ENCODE measurements around the gene L3MBTL3. TPM values are rescaled to one million over a fixed set of nuclear protein-coding genes. Genes with fewer than 3 reads are reported as not detected.

Gene L3MBTL3
- total RNA-seq, 1 experiment from 2014 or later: 4.7 TPM

GRCh38 chr6:130019326-130020072, 1.1 kb downstream of the L3MBTL3 start:
- H3K79me2 ChIP-seq (ENCODE audit: insufficient read depth, low read length): no peaks in the 10 kb centered on the region
- H2BK5ac ChIP-seq (ENCODE audit: insufficient read length, low read length): no peak overlapping the region
- H3K27ac ChIP-seq (ENCODE audit: insufficient read length, low read depth, low read length): no peak overlapping the region
- H4K20me1 ChIP-seq (ENCODE audit: control insufficient read depth, insufficient read depth, insufficient read length): no peaks in the 10 kb centered on the region
- H3K4me2 ChIP-seq (ENCODE audit: insufficient read depth, insufficient read length, low read length): peak overlapping the region; percentile 91
- H3K4ac ChIP-seq (ENCODE audit: low read depth, low read length): no peak overlapping the region
- H3K4me1 Mint-ChIP-seq: peaks cover 6 to 12% of the 10 kb centered on the region in 2 experiments; a peak in 3 of 4 replicates
- H3K56ac ChIP-seq (ENCODE audit: insufficient read length, low read depth, low read length): no peak overlapping the region
- H3T11ph ChIP-seq (ENCODE audit: low read length): no peak overlapping the region
- no peak overlapping the region for H2BK120ac ChIP-seq (ENCODE audit: low read depth, low read length, poor library complexity, severe bottlenecking)
- H3K4me3 Mint-ChIP-seq: peak overlapping the region; percentile 80 to 85
- peak overlapping the region; percentile 26; the same call in 1 of the 2 replicates for H3K14ac ChIP-seq (ENCODE audit: insufficient read depth, low read length)
- no peak overlapping the region for H4K5ac ChIP-seq (ENCODE audit: insufficient read length, low read depth, low read length)
- H3K9ac ChIP-seq (ENCODE audit: extremely low read depth, insufficient read length, low read length): peak overlapping the region; percentile 55
- no peak overlapping the region for H3K27ac Mint-ChIP-seq
- no peak for TF ChIP-seq CTCF (conservative IDR thresholded peaks at IDR 0.05)
- no CpG with 5 or more reads among the region's 116 CpGs for WGBS (ENCODE audit: extremely low coverage, insufficient read length, low lambda C conversion rate)
- no peak overlapping the region for H2BK20ac ChIP-seq (ENCODE audit: low read depth, low read length, poor library complexity, severe bottlenecking)
- H3K9me3 Mint-ChIP-seq: peaks cover 0 to 2% of the 10 kb centered on the region in 2 experiments; a peak in 1 of 5 replicates
- H3K23ac ChIP-seq (ENCODE audit: insufficient read length, low read depth, low read length): no peak overlapping the region
- H3K18ac ChIP-seq (ENCODE audit: insufficient read length, low read depth, low read length): peak overlapping the region; percentile 52
- no peak overlapping the region for H2AFZ ChIP-seq (ENCODE audit: low read length)
- no peaks in the 10 kb centered on the region for H3K4me1 ChIP-seq (ENCODE audit: insufficient read depth, low read length)
- peak; percentile 43 for DNase-seq
- H3K23me2 ChIP-seq (ENCODE audit: insufficient read length, low read depth, low read length, poor library complexity, severe bottlenecking): peaks cover 5% of the 10 kb centered on the region
- no peaks in the 10 kb centered on the region for H3K9me3 ChIP-seq (ENCODE audit: control insufficient read depth, low read depth, low read length)
- H3K27me3 Mint-ChIP-seq (ENCODE audit: low read depth): peaks cover 22% of the 10 kb centered on the region
- H2BK15ac ChIP-seq (ENCODE audit: low read depth, low read length): no peak overlapping the region
- H4K91ac ChIP-seq (ENCODE audit: insufficient read length, low read depth, low read length): no peak overlapping the region
- H3K36me3 Mint-ChIP-seq (ENCODE audit: insufficient read depth in 1 of 3, low read depth in 3 of 3): peaks cover 0 to 4% (median 0%) of the 10 kb centered on the region in 3 experiments; a peak in 1 of 7 replicates
- H2BK12ac ChIP-seq (ENCODE audit: insufficient read length, low read depth, low read length): no peak overlapping the region
- H2AK5ac ChIP-seq (ENCODE audit: insufficient read length, low read length): no peak overlapping the region
- H3K79me1 ChIP-seq (ENCODE audit: insufficient read depth, low read depth, low read length, poor library complexity, severe bottlenecking): no peaks in the 10 kb centered on the region
- no peak overlapping the region for H4K8ac ChIP-seq (replicated peaks; ENCODE audit: insufficient read length, low read depth, low read length)
- H3K27me3 ChIP-seq (ENCODE audit: insufficient read depth, low read length): no peaks in the 10 kb centered on the region
